ENCODE data around the gene MANBA.
"Not testable (repeated sequence)": the region's sequence is repeated elsewhere in the genome, so short reads cannot be mapped to it uniquely, and the experiment has no call there.

Gene MANBA

GRCh38 chr4:102717448-102718092 lies 43.2 kb downstream of the MANBA start:
- ATAC-seq (ENCODE audit: low read depth): peak; percentile 77
- peak overlapping the region; percentile 40 for H3K27ac ChIP-seq (ENCODE audit: poor library complexity, severe bottlenecking)
- DNase-seq (ENCODE audit: low spot score): no peak
- peaks cover 13% of the 10 kb centered on the region; the same call in 1 of the 2 replicates for H3K36me3 ChIP-seq (ENCODE audit: low read depth)
- TF ChIP-seq CTCF (IDR thresholded peaks at IDR 0.05; ENCODE audit: poor library complexity, severe bottlenecking): no peak
- no peak overlapping the region for H3K4me3 ChIP-seq (ENCODE audit: severe bottlenecking)
- no peaks in the 10 kb centered on the region for H3K27me3 ChIP-seq (ENCODE audit: insufficient read depth, poor library complexity, severe bottlenecking)
- no peaks in the 10 kb centered on the region for H3K9me3 ChIP-seq (ENCODE audit: severe bottlenecking)
- peaks cover 5% of the 10 kb centered on the region for H3K4me1 ChIP-seq (ENCODE audit: insufficient read depth, poor library complexity, severe bottlenecking)

- no peak overlapping the region for H3K27ac ChIP-seq (ENCODE audit: poor library complexity, severe bottlenecking)
- H3K4me1 ChIP-seq (ENCODE audit: insufficient read depth, poor library complexity, severe bottlenecking): peaks cover 5% of the 10 kb centered on the region
- H3K4me3 ChIP-seq (ENCODE audit: severe bottlenecking): no peak overlapping the region
- ATAC-seq (ENCODE audit: low read depth) (no peak; the same call in 2 of the 3 replicates), DNase-seq (ENCODE audit: low spot score) (no peak)
- peak; percentile 31 for TF ChIP-seq CTCF (IDR thresholded peaks at IDR 0.05; ENCODE audit: poor library complexity, severe bottlenecking)
- H3K27me3 ChIP-seq (ENCODE audit: insufficient read depth, poor library complexity, severe bottlenecking): no peaks in the 10 kb centered on the region
- H3K9me3 ChIP-seq (ENCODE audit: severe bottlenecking): no peaks in the 10 kb centered on the region
- H3K36me3 ChIP-seq (ENCODE audit: low read depth): peaks cover 13% of the 10 kb centered on the region; the same call in 1 of the 2 replicates
Measured at GRCh38 chr4:102715057-102715456, 45.7 kb downstream of the MANBA start.

- not testable (repeated sequence) for H3K9me3 ChIP-seq (ENCODE audit: severe bottlenecking); DNase-seq (ENCODE audit: low spot score); H3K4me3 ChIP-seq (ENCODE audit: severe bottlenecking); H3K27ac ChIP-seq (ENCODE audit: poor library complexity, severe bottlenecking); H3K36me3 ChIP-seq (ENCODE audit: low read depth); ATAC-seq (ENCODE audit: low read depth); H3K4me1 ChIP-seq (ENCODE audit: insufficient read depth, poor library complexity, severe bottlenecking); H3K27me3 ChIP-seq (ENCODE audit: insufficient read depth, poor library complexity, severe bottlenecking)
Measured at GRCh38 chr4:102713774-102714173, 47.0 kb downstream of the MANBA start.

GRCh38 chr4:102713096-102713495 lies 47.7 kb downstream of the MANBA start:
- ATAC-seq (ENCODE audit: low read depth): peak; percentile 62; the same call in 1 of the 3 replicates
- 0 out of 2 replicates have a peak, but pooled peaks cover 4% of the 10 kb centered on the region for H3K36me3 ChIP-seq (ENCODE audit: low read depth)
- no peak for TF ChIP-seq CTCF (IDR thresholded peaks at IDR 0.05; ENCODE audit: poor library complexity, severe bottlenecking)
- no peak overlapping the region for H3K27ac ChIP-seq (ENCODE audit: poor library complexity, severe bottlenecking)
- no peaks in the 10 kb centered on the region for H3K9me3 ChIP-seq (ENCODE audit: severe bottlenecking)
- H3K4me3 ChIP-seq (ENCODE audit: severe bottlenecking): no peak overlapping the region
- DNase-seq (ENCODE audit: low spot score): no peak
- H3K27me3 ChIP-seq (ENCODE audit: insufficient read depth, poor library complexity, severe bottlenecking): no peaks in the 10 kb centered on the region
- peaks cover 5% of the 10 kb centered on the region for H3K4me1 ChIP-seq (ENCODE audit: insufficient read depth, poor library complexity, severe bottlenecking)

GRCh38 chr4:102710986-102711385 lies 49.8 kb downstream of the MANBA start:
- ATAC-seq (ENCODE audit: low read depth): no peak
- Histone ChIP-seq H3K4me1 (ENCODE audit: insufficient read depth, poor library complexity, severe bottlenecking) (peaks cover 5% of the 10 kb centered on the region), H3K9me3 (ENCODE audit: severe bottlenecking) (peaks cover 4% of the 10 kb centered on the region)

GRCh38 chr4:102709060-102709459 lies 51.7 kb downstream of the MANBA start:
- not testable (repeated sequence) for H3K4me1 ChIP-seq (ENCODE audit: insufficient read depth, poor library complexity, severe bottlenecking); H3K4me3 ChIP-seq (ENCODE audit: severe bottlenecking); H3K36me3 ChIP-seq (ENCODE audit: low read depth); DNase-seq (ENCODE audit: low spot score); H3K9me3 ChIP-seq (ENCODE audit: severe bottlenecking); ATAC-seq (ENCODE audit: low read depth); H3K27ac ChIP-seq (ENCODE audit: poor library complexity, severe bottlenecking); H3K27me3 ChIP-seq (ENCODE audit: insufficient read depth, poor library complexity, severe bottlenecking)

More at GRCh38 chr4:102710986-102711385, 49.8 kb downstream of the MANBA start:
- 0 out of 2 replicates have a peak, but pooled peaks cover 4% of the 10 kb centered on the region for H3K36me3 ChIP-seq (ENCODE audit: low read depth)
- no peaks in the 10 kb centered on the region for H3K27me3 ChIP-seq (ENCODE audit: insufficient read depth, poor library complexity, severe bottlenecking)
- H3K27ac ChIP-seq (ENCODE audit: poor library complexity, severe bottlenecking): no peak overlapping the region
- DNase-seq (ENCODE audit: low spot score): no peak
- H3K4me3 ChIP-seq (ENCODE audit: severe bottlenecking): no peak overlapping the region
- no peak for TF ChIP-seq CTCF (IDR thresholded peaks at IDR 0.05; ENCODE audit: poor library complexity, severe bottlenecking)

All from RWPE2 (cell line).